H9 (cell line): Measurements from ENCODE around the gene GFER. TPM values are rescaled to one million over a fixed set of nuclear protein-coding genes. Genes with fewer than 3 reads are reported as not detected.

Source experiments
- DNase-seq: peaks from one replicate; pipeline ENCODE4 v3.0.0-alpha.2; 2017
- H2AFZ ChIP-seq: one replicate; pipeline ENCODE4 v1.6.1; 2013; ENCODE audit warnings: mild to moderate bottlenecking, low read length, control low read depth, moderate library complexity
- H2AK5ac ChIP-seq: 2 replicates; pipeline ENCODE4 v1.6.1; 2013; ENCODE audit warnings: low read length, control low read depth, mixed read lengths; ENCODE audit not compliant: insufficient read length
- H2BK120ac ChIP-seq: one replicate; pipeline ENCODE4 v1.6.1; 2013; ENCODE audit warnings: low read depth, mild to moderate bottlenecking, low read length, control low read depth, inconsistent platforms; ENCODE audit not compliant: poor library complexity, severe bottlenecking
- H2BK12ac ChIP-seq: 2 replicates; pipeline ENCODE4 v1.6.1; 2013; ENCODE audit warnings: low read length, control low read depth, mixed read lengths, low read depth; ENCODE audit not compliant: insufficient read length
- H2BK15ac ChIP-seq: 2 replicates; pipeline ENCODE4 v1.6.1; 2013; ENCODE audit warnings: low read depth, low read length, control low read depth
- H2BK20ac ChIP-seq: one replicate; pipeline ENCODE4 v1.6.1; 2013; ENCODE audit warnings: low read depth, mild to moderate bottlenecking, low read length, control low read depth, inconsistent platforms; ENCODE audit not compliant: poor library complexity, severe bottlenecking
- H2BK5ac ChIP-seq: 2 replicates; pipeline ENCODE4 v1.6.1; 2013; ENCODE audit warnings: low read length, control low read depth, mixed read lengths; ENCODE audit not compliant: insufficient read length
- H3K14ac ChIP-seq: 2 replicates; pipeline ENCODE4 v1.6.1; 2013; ENCODE audit warnings: low read length, control low read depth; ENCODE audit not compliant: insufficient read depth
- H3K18ac ChIP-seq: 2 replicates; pipeline ENCODE4 v1.6.1; 2013; ENCODE audit warnings: low read depth, mild to moderate bottlenecking, mixed read lengths, low read length, control low read depth; ENCODE audit not compliant: insufficient read length
- H3K23ac ChIP-seq: 2 replicates; pipeline ENCODE4 v1.6.1; 2013; ENCODE audit warnings: low read length, control low read depth, mixed read lengths, low read depth; ENCODE audit not compliant: insufficient read length
- H3K23me2 ChIP-seq: 2 replicates; pipeline ENCODE4 v1.6.1; 2013; ENCODE audit warnings: low read depth, mild to moderate bottlenecking, mixed read lengths, low read length, control low read depth; ENCODE audit not compliant: insufficient read length, poor library complexity, severe bottlenecking
- H3K27ac ChIP-seq: 2 replicates; pipeline ENCODE4 v1.5.1; 2013; ENCODE audit warnings: low read length, control low read depth, mixed read lengths, low read depth; ENCODE audit not compliant: insufficient read length
- H3K27me3 ChIP-seq: 2 replicates; pipeline ENCODE4 v1.6.1; 2013; ENCODE audit warnings: low read length, control low read depth, inconsistent platforms; ENCODE audit not compliant: insufficient read depth
- H3K4ac ChIP-seq: 2 replicates; pipeline ENCODE4 v1.6.1; 2013; ENCODE audit warnings: low read depth, mild to moderate bottlenecking, control low read depth, inconsistent platforms, low read length, moderate library complexity
- H3K4me1 ChIP-seq: 2 replicates; pipeline ENCODE4 v1.6.1; 2013; ENCODE audit warnings: low read length, control low read depth, inconsistent platforms; ENCODE audit not compliant: insufficient read depth
- H3K4me2 ChIP-seq: 2 replicates; pipeline ENCODE4 v1.6.1; 2013; ENCODE audit warnings: low read length, control low read depth, mixed read lengths; ENCODE audit not compliant: insufficient read length, insufficient read depth
- H3K56ac ChIP-seq: 2 replicates; pipeline ENCODE4 v1.6.1; 2013; ENCODE audit warnings: low read depth, mild to moderate bottlenecking, mixed read lengths, low read length, control low read depth; ENCODE audit not compliant: insufficient read length
- H3K79me1 ChIP-seq: 2 replicates; pipeline ENCODE4 v1.6.1; 2013; ENCODE audit warnings: low read depth, mild to moderate bottlenecking, moderate library complexity, low read length, control low read depth, inconsistent platforms; ENCODE audit not compliant: insufficient read depth, poor library complexity, severe bottlenecking
- H3K79me2 ChIP-seq: 2 replicates; pipeline ENCODE4 v1.6.1; 2013; ENCODE audit warnings: low read length, control low read depth, inconsistent platforms; ENCODE audit not compliant: insufficient read depth
- H3K9ac ChIP-seq: 2 replicates; pipeline ENCODE4 v1.6.1; 2013; ENCODE audit warnings: low read length, control low read depth, mixed read lengths; ENCODE audit not compliant: insufficient read length; ENCODE audit errors: extremely low read depth
- H3K9me3 ChIP-seq: one replicate; pipeline ENCODE4 v1.6.1; 2013; ENCODE audit warnings: low read depth, low read length, inconsistent platforms; ENCODE audit not compliant: control insufficient read depth
- H3T11ph ChIP-seq: one replicate; pipeline ENCODE4 v1.6.1; 2013; ENCODE audit warnings: mild to moderate bottlenecking, low read length, control low read depth, inconsistent platforms
- H4K20me1 ChIP-seq: one replicate; pipeline ENCODE4 v1.6.1; 2013; ENCODE audit not compliant: control insufficient read depth, insufficient read length, insufficient read depth
- H4K5ac ChIP-seq: 2 replicates; pipeline ENCODE4 v1.6.1; 2013; ENCODE audit warnings: low read depth, mild to moderate bottlenecking, mixed read lengths, low read length, control low read depth; ENCODE audit not compliant: insufficient read length
- H4K8ac ChIP-seq: replicated peaks from 2 replicates; pipeline ENCODE4 v1.6.1; 2013; ENCODE audit warnings: low read length, control low read depth, mixed read lengths, low read depth; ENCODE audit not compliant: insufficient read length
- H4K91ac ChIP-seq: 2 replicates; pipeline ENCODE4 v1.6.1; 2013; ENCODE audit warnings: low read depth, mild to moderate bottlenecking, moderate library complexity, mixed read lengths, low read length, control low read depth; ENCODE audit not compliant: insufficient read length
- H3K27ac Mint-ChIP-seq, 3 experiments: 2 replicates in 2 of 3; 3 replicates in 1 of 3; pipeline ENCODE4 v1.8.0; 2020 to 2021; ENCODE audit warnings: mixed read lengths in 3 of 3, mild to moderate bottlenecking in 1 of 3, moderate library complexity in 1 of 3
- H3K27me3 Mint-ChIP-seq: 2 replicates; pipeline ENCODE4 v1.8.0; 2021; ENCODE audit warnings: low read depth, mild to moderate bottlenecking, moderate library complexity, mixed read lengths
- H3K36me3 Mint-ChIP-seq, 3 experiments: 2 replicates in 2 of 3; 3 replicates in 1 of 3; pipeline ENCODE4 v1.8.0; 2020 to 2021; ENCODE audit warnings: low read depth in 3 of 3, mixed read lengths in 3 of 3; ENCODE audit not compliant: insufficient read depth in 1 of 3
- H3K4me1 Mint-ChIP-seq, 2 experiments: 2 replicates each; pipeline ENCODE4 v1.8.0; 2020; ENCODE audit warnings: mixed read lengths in 2 of 2
- H3K4me3 Mint-ChIP-seq, 2 experiments: 2 replicates in 1 of 2; 3 replicates in 1 of 2; pipeline ENCODE4 v1.8.0; 2020 to 2021; ENCODE audit warnings: mild to moderate bottlenecking in 2 of 2, mixed read lengths in 2 of 2, moderate library complexity in 1 of 2
- H3K9me3 Mint-ChIP-seq, 2 experiments: 2 replicates in 1 of 2; 3 replicates in 1 of 2; pipeline ENCODE4 v1.8.0; 2020; ENCODE audit warnings: mild to moderate bottlenecking in 2 of 2, mixed read lengths in 2 of 2, moderate library complexity in 1 of 2
- CTCF ChIP-seq: fragments of 200-600 bp; sonication (generic); conservative IDR thresholded peaks from 3 replicates; pipeline ENCODE4 v1.8.0; 2021; ENCODE audit warnings: antibody characterized with exemption, mild to moderate bottlenecking
- WGBS: extraction: QIAGEN DNeasy Blood & Tissue Kit; methylation state at CpG from one replicate; pipeline ENCODE4 v1.1.7; 2013; ENCODE audit warnings: missing lambda C conversion rate, low lambda C conversion rate, mixed read lengths; ENCODE audit not compliant: insufficient read length; ENCODE audit errors: extremely low coverage; 5-methylcytosine and 5-hydroxymethylcytosine counted together
- total RNA-seq: library from RNA; stranded (reverse); gene quantifications from 2 replicates; pipeline ENCODE4 v1.2.1, GENCODE V29; 2021

Gene GFER
- total RNA-seq, 1 experiment from 2014 or later, result 49.1 TPM

- Histone ChIP-seq H2BK12ac (no peak overlapping the region), H3K4me1 (no peaks in the 10 kb centered on the region), H3K18ac (peak overlapping the region; percentile 68), H3K4ac (no peak overlapping the region; the same call in 1 of the 2 replicates), H3K23ac (no peak overlapping the region), H4K5ac (no peak overlapping the region), H3K9ac (peak overlapping the region; percentile 88), H3K27ac (no peak overlapping the region), H3K79me2 (peaks cover 18% of the 10 kb centered on the region), H4K91ac (peak overlapping the region; percentile 66), H3K23me2 (peaks cover 16% of the 10 kb centered on the region), H2BK120ac (no peak overlapping the region), H3K14ac (peak overlapping the region; percentile 72), H3K27me3 (no peaks in the 10 kb centered on the region), H2AFZ (no peak overlapping the region), H4K8ac (no peak overlapping the region), H2BK5ac (no peak overlapping the region), H3T11ph (no peak overlapping the region), H2BK15ac (no peak overlapping the region), H2AK5ac (no peak overlapping the region), H3K9me3 (no peaks in the 10 kb centered on the region), H3K79me1 (no peaks in the 10 kb centered on the region), H3K56ac (no peak overlapping the region), H4K20me1 (no peaks in the 10 kb centered on the region), H2BK20ac (no peak overlapping the region), H3K4me2 (peak overlapping the region; percentile 97)
- no CpG with 5 or more reads among the region's 24 CpGs for WGBS
- peaks cover 3% of the 10 kb centered on the region for H3K27me3 Mint-ChIP-seq
- H3K9me3 Mint-ChIP-seq, result peaks cover 0 to 3% of the 10 kb centered on the region in 2 experiments; a peak in 3 of 5 replicates
- TF ChIP-seq CTCF, result no peak
- peak overlapping the region; percentile 87 to 97 (median 88); a peak in 6 of 7 replicates for H3K27ac Mint-ChIP-seq
- peaks cover 27 to 40% of the 10 kb centered on the region in 2 experiments for H3K4me1 Mint-ChIP-seq
- H3K4me3 Mint-ChIP-seq, result peak overlapping the region; percentile 95 to 97
- DNase-seq, result no peak
- peaks cover 27 to 39% (median 33%) of the 10 kb centered on the region in 3 experiments for H3K36me3 Mint-ChIP-seq
Measured at GRCh38 chr16:1965396-1966001, 18.5 kb upstream of the GFER start.
